Gastrocnemius medialis (tissue), 4 donors: Measurements from ENCODE around the gene WDR48.

Experiments used
- POLR2A ChIP-seq, 2 donors: fragments of 450-650 bp; IDR thresholded peaks; one replicate each; pipeline ENCODE4 v1.6.1; 2017; ENCODE audit warnings: antibody characterized with exemption in 2 of 2, mild to moderate bottlenecking in 2 of 2, moderate library complexity in 2 of 2
- TF ChIP-seq, protein P1 (sequence below), 5 experiments: fragments of 450-650 bp in 3 of 5; fragments of 200-600 bp in 2 of 5; sonication (generic) in 2 of 5; IDR thresholded peaks in 4 of 5; conservative IDR thresholded peaks in 1 of 5; 1 replicate in 4 of 5; 2 replicates in 1 of 5; pipeline ENCODE4 v1.5.1; 2016 to 2019; ENCODE audit warnings: antibody characterized with exemption in 5 of 5, mild to moderate bottlenecking in 3 of 5, moderate library complexity in 3 of 5

DNA sequence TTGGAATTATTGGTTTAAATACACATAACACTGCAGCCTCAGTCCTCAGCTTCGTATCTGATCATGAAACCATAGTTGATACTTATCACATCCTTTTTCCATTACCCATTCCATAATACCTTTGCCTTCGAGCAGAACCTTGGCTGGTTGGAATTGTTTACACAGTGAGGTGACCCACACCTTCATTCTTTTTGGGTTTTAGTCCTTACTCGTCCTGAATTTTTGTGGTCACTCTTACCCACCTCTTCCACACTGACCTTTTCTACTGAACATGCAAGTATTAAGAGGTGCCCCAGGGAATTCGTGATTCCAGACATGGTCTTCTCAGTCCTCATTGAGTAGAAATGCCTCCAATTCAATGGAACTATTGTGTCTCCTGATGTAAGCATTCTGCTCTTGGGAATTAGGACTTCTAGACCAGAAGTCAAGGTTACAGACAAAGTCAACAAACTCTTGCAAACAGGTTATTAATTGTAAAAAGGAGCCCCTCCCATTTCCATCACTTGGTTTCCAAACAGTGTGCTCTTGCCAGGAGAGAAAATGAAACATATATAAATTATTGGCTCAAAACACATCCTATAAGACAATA, 37.8 kb upstream of the WDR48 start:
- TF ChIP-seq, protein P1, sequence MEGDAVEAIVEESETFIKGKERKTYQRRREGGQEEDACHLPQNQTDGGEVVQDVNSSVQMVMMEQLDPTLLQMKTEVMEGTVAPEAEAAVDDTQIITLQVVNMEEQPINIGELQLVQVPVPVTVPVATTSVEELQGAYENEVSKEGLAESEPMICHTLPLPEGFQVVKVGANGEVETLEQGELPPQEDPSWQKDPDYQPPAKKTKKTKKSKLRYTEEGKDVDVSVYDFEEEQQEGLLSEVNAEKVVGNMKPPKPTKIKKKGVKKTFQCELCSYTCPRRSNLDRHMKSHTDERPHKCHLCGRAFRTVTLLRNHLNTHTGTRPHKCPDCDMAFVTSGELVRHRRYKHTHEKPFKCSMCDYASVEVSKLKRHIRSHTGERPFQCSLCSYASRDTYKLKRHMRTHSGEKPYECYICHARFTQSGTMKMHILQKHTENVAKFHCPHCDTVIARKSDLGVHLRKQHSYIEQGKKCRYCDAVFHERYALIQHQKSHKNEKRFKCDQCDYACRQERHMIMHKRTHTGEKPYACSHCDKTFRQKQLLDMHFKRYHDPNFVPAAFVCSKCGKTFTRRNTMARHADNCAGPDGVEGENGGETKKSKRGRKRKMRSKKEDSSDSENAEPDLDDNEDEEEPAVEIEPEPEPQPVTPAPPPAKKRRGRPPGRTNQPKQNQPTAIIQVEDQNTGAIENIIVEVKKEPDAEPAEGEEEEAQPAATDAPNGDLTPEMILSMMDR (IDR thresholded peaks at IDR 0.05 in 4 of 5, conservative IDR thresholded peaks at IDR 0.05 in 1 of 5), result no peak
- TF ChIP-seq POLR2A (IDR thresholded peaks at IDR 0.05), result no peak
